WI38 (cell line): ENCODE data around the gene PIK3R1.

Experiments used
- H3K4me3 ChIP-seq: 2 replicates; pipeline ENCODE4 v1.5.1; 2011; ENCODE audit warnings: low read depth, mild to moderate bottlenecking, control low read depth, low read length
- TF ChIP-seq, protein P1 (sequence below): IDR thresholded peaks from 2 replicates; pipeline ENCODE4 v1.5.1; 2012; ENCODE audit warnings: low read depth, mild to moderate bottlenecking, control low read depth, low read length

Gene PIK3R1

DNA sequence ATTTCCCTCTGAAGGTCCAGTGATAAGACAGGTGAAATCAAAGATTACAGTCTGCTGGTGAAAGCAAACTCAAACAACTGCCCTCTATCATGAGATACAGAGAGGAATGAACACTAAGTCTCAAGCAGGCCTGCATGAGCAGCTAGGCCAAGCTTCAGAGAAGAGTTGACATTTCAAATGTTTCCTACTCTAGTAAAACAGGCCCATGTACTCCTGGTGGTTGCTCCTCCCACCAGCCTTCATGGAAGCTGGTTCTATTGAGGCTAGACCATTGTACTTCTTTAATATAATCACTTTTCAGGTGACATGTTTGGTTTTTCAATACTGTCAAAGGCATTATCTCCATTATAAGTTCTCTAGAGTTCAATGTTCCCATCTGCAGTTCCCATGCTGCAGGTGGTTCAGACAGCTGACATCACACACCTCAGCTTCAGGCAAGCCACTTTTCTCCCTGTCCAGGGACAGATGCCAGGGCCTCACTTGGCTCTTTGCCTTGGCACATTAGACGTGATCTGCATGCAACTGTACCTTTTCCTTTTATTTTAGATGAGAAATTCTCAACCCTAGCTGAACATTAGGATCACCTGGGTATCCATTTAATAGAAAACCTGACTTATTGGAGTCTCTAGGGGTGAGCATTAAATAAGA is 89.8 kb downstream of the PIK3R1 start:
- H3K4me3 ChIP-seq = no peak overlapping the region
- TF ChIP-seq, protein P1, sequence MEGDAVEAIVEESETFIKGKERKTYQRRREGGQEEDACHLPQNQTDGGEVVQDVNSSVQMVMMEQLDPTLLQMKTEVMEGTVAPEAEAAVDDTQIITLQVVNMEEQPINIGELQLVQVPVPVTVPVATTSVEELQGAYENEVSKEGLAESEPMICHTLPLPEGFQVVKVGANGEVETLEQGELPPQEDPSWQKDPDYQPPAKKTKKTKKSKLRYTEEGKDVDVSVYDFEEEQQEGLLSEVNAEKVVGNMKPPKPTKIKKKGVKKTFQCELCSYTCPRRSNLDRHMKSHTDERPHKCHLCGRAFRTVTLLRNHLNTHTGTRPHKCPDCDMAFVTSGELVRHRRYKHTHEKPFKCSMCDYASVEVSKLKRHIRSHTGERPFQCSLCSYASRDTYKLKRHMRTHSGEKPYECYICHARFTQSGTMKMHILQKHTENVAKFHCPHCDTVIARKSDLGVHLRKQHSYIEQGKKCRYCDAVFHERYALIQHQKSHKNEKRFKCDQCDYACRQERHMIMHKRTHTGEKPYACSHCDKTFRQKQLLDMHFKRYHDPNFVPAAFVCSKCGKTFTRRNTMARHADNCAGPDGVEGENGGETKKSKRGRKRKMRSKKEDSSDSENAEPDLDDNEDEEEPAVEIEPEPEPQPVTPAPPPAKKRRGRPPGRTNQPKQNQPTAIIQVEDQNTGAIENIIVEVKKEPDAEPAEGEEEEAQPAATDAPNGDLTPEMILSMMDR = no peak

DNA sequence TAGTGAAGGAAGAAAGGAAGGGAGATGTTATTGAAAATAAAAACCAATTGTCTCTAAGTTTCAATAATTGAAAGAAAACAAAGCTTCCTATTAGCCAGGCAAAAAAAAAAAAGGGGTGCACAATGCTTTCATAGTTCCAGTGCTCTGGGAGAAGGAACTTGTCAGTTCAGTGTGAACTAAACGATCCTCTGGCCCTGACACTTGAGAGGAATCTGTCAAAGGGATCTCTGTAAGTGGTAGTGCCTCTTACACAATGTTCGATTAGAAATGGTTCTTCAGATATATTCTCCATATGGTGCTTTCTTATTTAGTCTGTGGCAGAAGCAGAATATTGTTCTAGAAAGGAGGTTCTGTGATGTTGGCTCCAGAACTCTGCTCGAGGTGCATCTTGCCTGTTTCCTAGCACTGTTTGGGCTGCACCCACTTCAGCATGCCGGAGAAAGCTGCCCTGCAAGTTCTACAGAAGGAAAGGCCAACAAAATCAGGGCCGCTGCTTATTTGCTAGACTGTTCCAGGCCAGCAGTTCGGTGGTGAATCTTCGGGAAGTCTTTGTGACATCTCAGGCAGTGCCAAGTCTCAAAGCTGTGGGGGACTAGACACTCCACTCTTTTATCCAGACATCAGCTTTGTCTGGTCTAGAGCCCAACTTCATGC is 90.9 kb downstream of the PIK3R1 start:
- H3K4me3 ChIP-seq = no peak overlapping the region
- TF ChIP-seq, protein P1 = no peak

DNA sequence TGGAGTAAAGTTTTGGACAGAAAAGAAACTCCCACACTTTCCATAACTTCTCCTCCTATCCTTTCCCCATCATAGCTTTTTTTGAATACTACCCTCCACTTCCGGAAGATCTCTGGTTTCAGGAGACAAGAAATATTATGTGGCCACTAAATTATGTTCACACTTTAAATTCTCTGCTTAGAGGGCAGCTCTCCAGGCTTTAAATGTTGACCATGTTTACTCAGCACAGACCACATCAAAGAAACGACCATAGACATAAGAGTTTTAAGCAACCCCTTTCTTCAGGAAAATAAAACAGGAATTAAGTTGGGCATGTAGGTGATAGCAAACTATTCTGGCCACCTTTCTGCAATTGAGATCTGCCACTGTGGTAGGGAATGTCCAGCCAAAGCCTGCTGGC is 97.8 kb downstream of the PIK3R1 start:
- H3K4me3 ChIP-seq = no peak overlapping the region
- TF ChIP-seq, protein P1 = no peak

DNA sequence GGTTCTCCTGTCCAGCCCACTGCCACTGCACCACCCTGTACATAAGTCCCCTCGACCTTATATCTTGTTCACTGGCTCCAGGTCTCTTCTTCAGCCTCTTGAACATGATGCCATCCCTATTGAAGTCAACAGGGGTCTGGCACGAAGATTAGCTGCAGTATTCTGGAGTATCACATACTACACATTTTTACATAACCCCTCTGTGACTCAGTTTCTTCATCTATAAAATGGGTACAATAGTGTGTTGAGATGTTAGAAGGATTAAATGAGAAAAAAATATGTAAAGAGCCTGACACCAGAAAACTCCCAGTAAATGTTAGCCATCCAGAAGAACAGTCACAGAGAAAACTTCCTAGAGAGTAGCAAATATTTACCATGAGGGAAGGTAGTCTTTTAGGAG is 98.9 kb downstream of the PIK3R1 start:
- TF ChIP-seq, protein P1 = no peak
- no peak overlapping the region for H3K4me3 ChIP-seq

DNA sequence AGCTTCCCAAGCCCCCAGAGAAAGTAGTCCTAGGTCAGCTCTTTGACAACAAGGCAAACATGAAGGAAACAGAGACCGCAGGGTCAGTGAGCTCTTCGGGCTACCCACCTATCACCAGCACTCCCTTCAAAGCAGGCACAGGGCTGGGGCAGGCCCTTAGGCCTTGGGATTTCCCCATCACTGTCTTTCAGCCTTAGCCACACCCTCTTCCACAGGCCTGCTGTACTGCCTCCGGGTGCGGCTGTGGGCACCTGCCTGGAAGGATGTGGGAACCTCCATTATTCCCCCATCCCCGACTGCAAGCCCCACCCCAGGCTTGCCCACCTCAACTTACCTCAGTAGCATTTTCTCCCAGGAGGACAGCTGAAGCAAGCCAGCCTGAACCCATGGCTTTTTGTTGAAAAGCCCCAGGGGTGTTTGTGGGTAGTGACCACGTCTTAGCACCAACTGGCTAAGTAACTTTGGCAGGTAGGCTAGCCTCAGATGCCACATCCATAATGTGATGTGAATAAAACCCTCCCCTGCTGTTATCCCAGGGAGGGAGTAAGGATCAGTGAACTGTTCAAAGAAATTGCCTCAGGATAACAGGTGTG is 100.2 kb downstream of the PIK3R1 start:
- TF ChIP-seq, protein P1 = no peak
- no peak overlapping the region for H3K4me3 ChIP-seq

DNA sequence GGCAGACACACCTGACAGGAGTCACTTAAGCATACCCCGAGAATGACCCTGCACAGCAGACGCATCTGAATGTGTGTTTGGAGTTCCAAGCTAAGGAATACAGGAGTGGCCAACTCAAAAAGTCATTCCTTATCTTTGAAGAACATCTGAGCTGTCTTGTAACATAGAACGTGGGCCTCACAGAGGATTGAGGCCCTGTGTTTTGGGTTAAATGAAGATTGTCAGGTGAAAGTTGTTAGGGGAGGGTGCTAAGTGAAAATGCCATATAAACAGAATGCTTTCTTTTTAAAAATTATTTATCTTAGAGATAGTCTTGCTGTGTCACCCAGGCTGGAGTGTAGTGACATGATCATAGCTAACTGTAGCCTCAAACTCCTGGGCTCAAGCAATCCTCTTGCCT is 100.9 kb downstream of the PIK3R1 start:
- TF ChIP-seq, protein P1 = no peak
- no peak overlapping the region for H3K4me3 ChIP-seq

DNA sequence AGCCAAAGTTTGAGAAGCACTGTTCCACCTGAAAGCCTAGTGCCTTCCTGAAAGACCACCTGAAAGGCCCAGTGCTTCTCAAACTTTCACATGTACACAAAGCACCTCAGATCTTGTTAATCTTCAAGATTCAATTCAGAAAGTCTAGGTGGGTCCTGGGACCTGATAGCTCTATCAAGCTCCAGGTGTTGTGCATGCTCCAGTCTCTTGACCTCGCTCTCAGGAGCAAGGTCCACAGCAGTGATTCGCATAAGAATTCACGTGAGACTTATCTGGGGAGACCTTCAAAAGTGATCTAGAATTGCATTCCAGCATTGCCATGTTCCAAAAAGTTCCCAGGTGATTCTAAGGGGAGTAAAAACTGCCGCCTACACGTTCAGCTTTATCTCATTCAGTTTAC is 102.1 kb downstream of the PIK3R1 start:
- TF ChIP-seq, protein P1 = no peak
- no peak overlapping the region for H3K4me3 ChIP-seq
